HepG2 (cell line): Measurements from ENCODE around the gene TMTC2.

Experiments used
- BORCS8-MEF2B ChIP-seq: sonication (generic); formaldehyde crosslinking; IDR thresholded peaks from 2 replicates; pipeline ENCODE4 v1.8.0; 2022; ENCODE audit warnings: mild to moderate bottlenecking, missing genetic modification reagents
- CTCF ChIP-seq: sonication (generic); formaldehyde crosslinking; IDR thresholded peaks from 2 replicates; pipeline ENCODE4 v1.5.0; 2020; ENCODE audit warnings: mild to moderate bottlenecking, missing genetic modification reagents, moderate library complexity
- MLX ChIP-seq: IDR thresholded peaks from 2 replicates; pipeline ENCODE4 v1.6.1; 2016
- PBX3 ChIP-seq: sonication (generic); formaldehyde crosslinking; IDR thresholded peaks from 2 replicates; pipeline ENCODE4 v1.8.1; 2023; ENCODE audit warnings: missing genetic modification reagents, inconsistent platforms, borderline replicate concordance
- ZBTB3 ChIP-seq: sonication (generic); formaldehyde crosslinking; IDR thresholded peaks from 2 replicates; pipeline ENCODE4 v1.4.0; 2020; ENCODE audit warnings: low read depth, mild to moderate bottlenecking, moderate library complexity, missing genetic modification reagents, borderline replicate concordance
- ZNF142 ChIP-seq: sonication (generic); formaldehyde crosslinking; IDR thresholded peaks from 2 replicates; pipeline ENCODE4 v1.4.0; 2020; ENCODE audit warnings: missing genetic modification reagents

GRCh38 chr12:82839796-82840195 lies 153.1 kb downstream of the TMTC2 start:
- TF ChIP-seq CTCF (CRISPR knock-in tag), result no peak
- TF ChIP-seq ZBTB3 (CRISPR knock-in tag), result no peak
- no peak for TF ChIP-seq MLX (CRISPR knock-in tag)
- TF ChIP-seq BORCS8-MEF2B (CRISPR knock-in tag), result no peak
- no peak for TF ChIP-seq PBX3 (CRISPR knock-in tag)
- no peak for TF ChIP-seq ZNF142 (CRISPR knock-in tag)
